GM21786 (cell line): ENCODE data around the gene UBE2V1.
"Not testable (repeated sequence)": the region's sequence is repeated elsewhere in the genome, so short reads cannot be mapped to it uniquely, and the experiment has no call there.

Experiments
- ATAC-seq: cut with Tn5 transposase; IDR thresholded peaks from one replicate; pipeline ENCODE4 v1.9.1; 2021; ENCODE audit not compliant: unreplicated experiment

UBE2V1 gene

DNA sequence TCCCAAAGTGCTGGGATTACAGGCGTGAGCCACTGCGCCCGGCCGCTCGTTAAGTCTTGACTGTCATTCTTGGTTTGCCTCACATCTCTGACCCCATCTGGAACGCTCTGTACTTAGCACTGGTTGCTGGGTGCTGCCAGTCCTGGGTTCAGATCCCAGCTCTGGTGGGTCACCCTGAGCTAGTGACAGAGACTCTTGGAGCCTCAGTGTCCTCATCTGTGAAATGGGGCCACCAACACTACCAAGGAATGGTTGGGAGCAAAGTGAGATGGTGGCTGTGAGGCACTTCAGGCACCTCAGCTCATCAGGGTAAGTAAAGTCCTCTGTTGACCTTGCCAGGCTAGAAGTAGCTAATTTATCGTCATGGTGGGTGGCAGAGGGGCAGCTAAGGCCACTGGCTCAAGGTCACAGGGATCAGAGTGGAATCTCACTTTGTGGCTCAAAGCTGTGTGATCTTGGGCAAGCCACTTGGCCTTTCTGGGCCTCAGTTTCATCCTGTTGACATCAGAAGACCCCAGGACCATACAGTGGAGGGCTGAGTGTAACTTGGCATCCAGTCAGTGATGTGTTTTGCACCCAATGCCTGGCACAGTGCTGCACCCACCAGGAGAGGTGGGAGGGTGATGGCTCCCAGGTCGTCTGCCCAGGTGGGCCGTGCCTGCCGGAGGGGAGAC is 46.7 kb downstream of the UBE2V1 start:
- no peak for ATAC-seq

DNA sequence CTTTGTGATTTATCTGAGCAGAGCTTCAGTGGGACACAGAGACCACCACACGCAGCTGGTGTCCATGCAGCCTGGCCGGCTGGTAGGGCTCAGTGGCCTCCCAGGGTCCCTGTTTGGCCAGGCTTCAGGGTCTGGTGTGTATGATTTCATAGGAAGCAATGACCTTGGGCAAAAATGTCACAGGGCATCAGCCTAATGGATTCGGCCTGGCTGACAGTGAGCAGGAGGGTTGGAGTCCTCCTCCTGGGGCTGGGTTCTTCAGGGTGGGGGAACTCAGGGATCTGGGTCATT is 47.7 kb downstream of the UBE2V1 start:
- no peak for ATAC-seq

- not testable (repeated sequence) for ATAC-seq
Observed at GRCh38 chr20:50063763-50064162, 49.2 kb downstream of the UBE2V1 start.

DNA sequence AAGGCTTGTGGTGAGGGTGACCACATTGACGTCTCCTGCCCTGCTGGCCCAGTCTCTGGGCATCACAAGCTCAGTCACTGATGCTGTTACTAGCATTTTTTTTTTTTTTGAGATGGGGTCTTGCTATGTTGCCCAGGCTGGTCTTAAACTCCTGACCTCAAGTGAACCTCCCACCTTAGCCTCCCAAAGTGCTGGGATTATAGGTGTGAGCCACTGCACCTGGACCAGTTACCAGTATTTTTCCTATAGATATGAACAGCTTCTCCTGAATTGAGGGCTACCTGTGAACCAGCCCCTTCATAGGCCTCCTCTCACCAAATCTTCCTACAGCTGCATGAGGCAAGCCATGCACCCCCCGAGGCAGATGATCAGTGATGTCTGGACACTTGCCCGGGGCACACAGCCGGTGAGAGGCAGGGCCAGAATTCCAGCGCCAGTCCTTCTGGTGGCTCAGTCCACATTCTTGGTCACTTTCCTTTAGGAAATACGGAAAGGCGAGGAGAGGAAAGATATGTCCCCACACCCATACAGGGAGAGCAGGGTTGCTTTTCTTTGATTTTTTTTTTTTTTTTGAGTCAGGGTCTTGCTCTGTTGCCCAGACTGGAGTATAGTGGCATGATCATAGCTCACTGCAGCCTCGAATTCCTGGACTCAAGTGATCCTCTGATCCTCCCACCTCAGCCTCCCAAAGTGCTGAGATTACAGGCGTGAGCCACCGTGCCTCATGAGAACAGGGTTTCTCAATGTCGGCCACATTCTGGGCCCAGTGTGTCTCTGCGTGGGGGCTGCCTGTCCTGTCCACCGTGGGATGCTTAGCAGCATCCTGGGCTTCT is 50.7 kb downstream of the UBE2V1 start:
- ATAC-seq, result no peak

- ATAC-seq, result no peak
Observed at GRCh38 chr20:50061151-50062005, 51.6 kb downstream of the UBE2V1 start.

GRCh38 chr20:50058662-50059402 is 54.1 kb downstream of the UBE2V1 start:
- no peak for ATAC-seq

- ATAC-seq, result no peak
Observed at GRCh38 chr20:50057714-50058053, 55.3 kb downstream of the UBE2V1 start.

DNA sequence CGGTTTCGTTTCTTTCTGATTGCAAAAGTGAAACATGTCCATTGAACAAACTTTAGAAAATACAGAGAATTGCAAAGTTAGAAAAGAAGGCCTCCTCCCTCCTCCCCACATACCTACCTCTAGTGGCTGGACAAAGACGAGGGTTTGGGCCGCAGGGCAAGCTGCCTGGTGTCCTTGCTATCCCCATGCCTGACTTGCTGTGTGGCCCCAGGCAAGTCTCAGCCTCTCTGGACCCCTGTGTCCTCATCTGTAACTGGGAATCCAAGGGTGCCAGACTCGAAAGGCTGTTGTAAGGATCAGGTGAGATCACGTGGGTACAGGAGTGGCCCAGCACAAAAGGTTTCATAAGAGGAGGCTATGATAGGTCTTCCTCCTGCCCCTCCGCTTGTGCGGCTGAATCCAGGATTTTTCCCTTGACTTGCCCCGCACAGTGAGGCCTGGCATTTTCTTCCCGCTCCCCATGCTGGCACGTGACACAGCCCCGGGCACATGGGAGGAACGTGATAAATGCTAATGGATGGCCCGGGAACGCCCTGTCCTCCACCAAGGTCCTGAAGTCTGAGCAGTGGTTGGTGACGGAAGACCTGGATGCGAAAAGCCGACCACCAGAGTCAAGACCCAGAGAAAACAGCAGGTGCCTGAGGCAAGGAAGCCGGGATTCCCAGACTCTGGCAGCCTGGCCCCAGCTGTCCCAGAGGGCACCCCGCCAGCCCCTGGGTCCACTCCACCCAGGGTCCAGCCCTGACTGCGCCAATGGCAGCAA is 55.8 kb downstream of the UBE2V1 start:
- no peak for ATAC-seq

- ATAC-seq, result no peak
Observed at GRCh38 chr20:50056408-50056926, 56.5 kb downstream of the UBE2V1 start.

GRCh38 chr20:50055524-50056083 is 57.3 kb downstream of the UBE2V1 start:
- ATAC-seq, result no peak

DNA sequence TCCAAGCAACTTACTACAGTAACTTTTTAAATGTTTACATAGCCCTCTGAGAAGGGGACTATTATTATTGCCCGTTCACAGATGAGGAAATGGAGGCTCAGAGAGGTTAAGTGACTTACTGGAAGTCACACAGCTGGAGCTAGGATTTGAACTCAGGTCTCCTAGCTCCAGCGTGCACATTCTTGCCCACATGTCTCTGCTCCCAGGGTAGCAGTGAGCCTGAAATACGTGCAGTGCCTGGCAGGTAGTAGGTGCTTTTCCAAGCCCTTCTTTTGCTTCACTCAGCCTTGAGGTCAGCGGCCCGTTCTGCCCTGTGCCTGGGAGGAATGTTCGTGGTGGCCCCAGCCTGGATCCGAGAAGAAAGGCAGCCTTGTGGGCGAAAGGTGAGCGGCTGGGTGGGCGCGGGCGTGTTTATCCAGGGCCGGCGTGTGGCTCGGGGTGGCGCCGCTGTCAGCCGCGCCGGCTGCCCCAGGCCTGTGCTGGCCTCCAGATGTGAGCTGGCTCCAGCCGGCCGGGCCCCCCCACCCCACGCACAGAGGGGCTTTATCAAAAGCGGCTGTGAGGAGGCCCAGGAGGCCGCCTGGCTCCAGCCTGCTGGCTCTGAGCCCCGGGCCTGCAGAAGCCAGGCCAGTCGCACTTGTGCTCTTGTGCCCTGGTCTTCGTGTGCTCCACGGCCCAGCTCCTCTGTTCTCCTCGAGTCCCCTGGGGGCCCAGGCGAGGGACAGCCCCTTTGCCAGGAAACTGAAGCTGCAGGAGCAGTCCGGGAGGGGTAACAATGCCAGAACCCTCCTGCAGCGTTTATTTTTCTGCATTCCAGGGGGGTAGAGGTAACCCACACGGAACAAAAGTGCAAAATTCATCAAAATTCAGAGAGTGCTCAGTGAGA is 58.1 kb downstream of the UBE2V1 start:
- ATAC-seq, result no peak

- no peak for ATAC-seq
Observed at GRCh38 chr20:50054231-50054547, 58.8 kb downstream of the UBE2V1 start.

DNA sequence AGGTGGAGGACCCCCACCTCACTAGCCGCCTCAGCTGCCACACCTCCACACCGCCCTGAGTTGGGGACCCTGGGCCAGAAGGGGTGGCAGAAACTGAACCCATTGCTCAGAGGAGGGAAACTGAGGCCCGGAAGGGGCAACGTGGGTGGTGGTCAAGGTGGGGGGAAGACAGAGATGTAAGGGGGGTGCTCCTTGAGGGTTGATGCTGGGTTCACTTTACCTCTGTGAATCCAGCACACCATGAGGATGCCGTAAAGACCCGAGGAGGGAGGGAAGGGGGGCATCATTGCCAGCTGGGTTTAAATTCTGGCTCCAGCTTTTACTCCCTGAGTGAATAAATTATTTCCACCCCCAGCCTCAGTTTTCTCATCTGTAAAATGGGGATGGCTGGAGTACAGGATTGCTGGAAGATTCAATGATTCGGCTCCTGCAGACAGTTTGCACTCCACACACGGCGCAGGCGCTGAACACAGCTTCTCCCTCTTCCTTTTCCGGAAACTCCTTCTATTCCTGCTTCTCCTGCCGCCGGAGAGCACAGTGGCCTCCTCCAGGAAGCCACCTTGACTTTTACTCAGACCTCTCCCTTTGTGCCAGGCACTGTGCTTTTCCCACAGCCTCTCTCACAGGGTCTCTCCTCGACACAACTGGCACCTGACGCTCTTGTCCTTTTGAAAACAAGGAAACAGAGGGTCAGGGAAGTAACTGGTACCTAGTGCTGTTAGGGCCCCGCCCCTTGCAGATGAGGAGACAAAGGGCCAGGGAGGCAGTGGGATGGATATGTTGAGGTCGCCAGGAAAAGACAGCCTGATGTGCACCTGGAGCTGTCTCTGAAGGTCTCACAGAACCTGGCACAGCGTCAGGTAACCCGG is 59.4 kb downstream of the UBE2V1 start:
- ATAC-seq, result no peak

- ATAC-seq, result no peak
Observed at GRCh38 chr20:50052550-50053361, 60.2 kb downstream of the UBE2V1 start.

- ATAC-seq, result no peak
Observed at GRCh38 chr20:50050660-50051308, 62.2 kb downstream of the UBE2V1 start.

DNA sequence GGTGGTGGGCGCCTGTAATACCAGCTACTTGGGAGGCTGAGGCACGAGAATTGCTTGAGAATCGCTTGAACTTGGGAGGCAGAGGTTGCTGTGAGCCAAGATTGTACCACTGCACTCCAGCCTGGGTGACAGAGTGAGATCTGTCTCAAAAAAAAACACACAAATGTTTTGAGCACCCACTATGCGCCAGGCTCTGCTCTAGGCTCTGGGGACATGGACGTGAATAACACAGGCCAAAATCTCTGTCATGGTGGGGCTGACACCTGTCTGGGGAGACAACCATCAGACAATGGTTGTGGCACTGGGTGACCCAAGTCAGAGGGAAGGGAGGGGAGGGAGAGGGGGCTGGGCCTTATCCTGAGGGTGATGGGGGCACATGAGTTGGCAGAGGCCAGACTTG is 62.7 kb downstream of the UBE2V1 start:
- ATAC-seq, result no peak
